SW480 (cell line): ENCODE measurements around the gene PRKCE.

Source experiments
- DNase-seq: peaks from one replicate; pipeline ENCODE4 v3.0.0-alpha.2; 2016; ENCODE audit warnings: low spot score

Gene PRKCE

GRCh38 chr2:45651415-45652089 lies at the start of gene PRKCE:
Gene PRKCE, plus strand, starts transcription at chr2:45651675.
- DNase-seq, result peak; percentile 28

GRCh38 chr2:45602624-45603023 lies 48.9 kb upstream of the PRKCE start:
- DNase-seq, result no peak

DNA sequence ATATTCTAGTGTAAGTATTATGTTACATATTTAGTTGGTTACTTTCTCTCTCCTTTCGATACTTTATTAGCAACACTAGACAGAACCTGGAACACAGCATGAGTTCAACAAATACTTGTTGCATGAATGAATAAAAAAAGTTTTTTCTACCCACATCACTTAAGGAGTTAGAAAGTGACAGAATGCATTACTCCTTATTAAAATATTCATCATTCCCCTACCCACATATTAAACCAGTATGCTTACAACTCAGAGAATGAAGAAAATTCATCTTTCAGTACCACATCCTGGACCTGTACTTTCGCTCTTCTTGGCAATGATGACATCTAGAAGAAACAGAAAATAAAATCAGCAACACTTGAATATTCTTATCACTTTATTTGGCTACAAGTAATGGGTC lies 46.4 kb upstream of the PRKCE start:
- DNase-seq, result no peak

GRCh38 chr2:45606796-45607195 lies 44.7 kb upstream of the PRKCE start:
- no peak for DNase-seq

DNA sequence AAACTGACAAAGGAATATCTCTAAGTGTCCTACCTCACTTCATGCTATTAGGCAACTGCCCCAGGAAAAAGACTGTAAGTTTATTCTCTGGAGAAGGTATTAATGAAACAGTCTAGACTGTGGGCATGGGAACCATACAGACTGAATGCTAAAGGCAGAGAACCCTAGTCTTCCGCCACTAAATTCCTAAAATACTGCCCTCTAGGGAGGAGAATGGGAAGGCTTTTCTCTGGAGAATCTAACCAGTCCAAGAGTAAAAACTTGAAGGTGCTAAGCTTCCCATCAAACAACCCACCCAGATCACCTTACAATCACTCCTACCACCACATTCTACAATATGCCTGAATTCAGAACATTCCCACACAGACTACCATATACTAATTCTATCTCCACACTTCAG lies 43.8 kb upstream of the PRKCE start:
- DNase-seq, result peak; percentile 28

DNA sequence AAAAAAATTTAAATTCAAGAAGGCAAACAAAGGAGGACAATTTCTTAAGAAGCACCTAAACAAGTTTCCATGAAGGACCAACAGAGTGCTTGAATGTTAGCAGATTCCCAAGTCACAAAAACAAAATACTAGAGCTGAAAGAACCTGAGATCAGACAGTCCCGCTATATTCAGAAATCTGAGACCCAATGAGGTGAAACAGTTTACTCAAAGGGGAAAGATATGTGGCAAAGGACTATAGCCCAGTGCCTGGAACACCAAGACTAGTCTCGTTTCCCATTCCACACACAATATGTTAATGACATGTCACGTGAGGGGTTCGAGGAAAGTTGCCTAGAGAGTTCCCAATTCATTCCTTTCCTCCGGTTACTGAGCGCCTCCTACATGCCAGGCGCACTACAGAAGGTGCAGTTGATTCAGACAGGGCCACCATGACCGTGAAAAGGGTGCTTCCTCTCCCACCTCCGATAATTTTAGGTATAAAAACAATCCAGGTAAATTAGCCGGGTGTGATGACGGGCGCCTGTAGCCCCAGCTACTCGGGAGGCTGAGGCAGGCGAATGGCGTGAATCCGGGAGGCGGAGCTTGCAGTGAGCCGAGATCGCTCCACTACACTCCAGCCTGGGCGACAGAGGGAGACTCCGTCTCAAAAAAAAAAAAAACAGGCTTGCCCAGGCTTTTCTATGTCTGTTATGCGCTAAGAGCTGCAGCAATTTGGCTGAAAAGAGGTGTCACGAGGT lies 41.0 kb upstream of the PRKCE start:
- DNase-seq, result peak; percentile 86

- peak; percentile 96 for DNase-seq
These were observed 40.2 kb upstream of the PRKCE start, which contains the start of gene SRBD1 for GRCh38 chr2:45611020-45611859. Gene SRBD1, minus strand, starts transcription at chr2:45611267. Its CDS starts 5,826 bp downstream, at chr2:45605441.

GRCh38 chr2:45612285-45612684 lies 39.2 kb upstream of the PRKCE start:
- DNase-seq, result peak; percentile 35

GRCh38 chr2:45612731-45613130 lies 38.7 kb upstream of the PRKCE start:
- DNase-seq, result no peak

DNA sequence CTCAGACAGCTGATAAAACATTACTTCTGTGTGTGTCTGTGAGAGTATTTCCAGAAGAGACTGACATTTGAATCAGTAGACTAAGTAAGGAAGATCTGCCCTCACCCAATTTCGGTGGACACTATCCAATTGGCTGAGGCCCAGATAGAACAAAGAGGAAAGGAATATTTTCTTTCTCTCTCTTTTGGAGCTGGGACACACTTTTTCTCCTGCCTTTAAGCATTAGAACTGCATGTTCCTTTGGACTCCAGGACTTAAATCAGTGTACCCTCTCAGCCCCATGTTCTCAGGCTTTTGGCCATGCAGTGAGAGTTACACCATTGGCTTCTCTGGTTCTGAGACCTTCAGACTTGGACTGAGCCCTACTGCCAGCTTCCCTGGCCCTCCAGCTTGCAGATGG lies 37.1 kb upstream of the PRKCE start:
- DNase-seq, result no peak

DNA sequence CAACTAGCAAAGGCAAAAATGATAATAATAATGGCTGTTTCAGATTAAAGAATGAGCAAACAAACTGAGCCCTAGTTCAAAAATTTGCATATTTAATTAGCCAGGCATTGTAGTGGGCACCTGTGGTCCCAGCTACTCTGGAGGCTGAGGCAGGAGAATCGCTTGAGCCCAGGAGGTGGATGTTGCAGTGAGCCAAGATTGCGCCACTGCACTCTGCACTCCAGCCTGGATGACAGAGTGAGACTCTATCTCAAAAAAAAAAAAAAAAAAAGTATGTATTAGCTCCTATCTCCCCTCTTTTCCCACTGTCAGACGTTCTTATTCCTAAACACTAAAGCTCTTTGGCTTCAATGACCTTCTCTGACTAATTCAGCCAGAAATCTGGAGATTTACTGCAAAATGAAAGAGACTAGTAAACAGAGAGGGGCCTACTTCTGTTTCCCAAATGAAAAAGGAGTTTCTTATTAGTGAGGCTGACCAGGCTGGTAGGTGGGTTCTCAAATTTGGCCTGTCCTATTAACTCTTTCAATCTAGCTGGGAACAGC lies 36.5 kb upstream of the PRKCE start:
- DNase-seq, result no peak

- no peak for DNase-seq
These were observed 34.6 kb upstream of the PRKCE start for GRCh38 chr2:45616658-45617411.

DNA sequence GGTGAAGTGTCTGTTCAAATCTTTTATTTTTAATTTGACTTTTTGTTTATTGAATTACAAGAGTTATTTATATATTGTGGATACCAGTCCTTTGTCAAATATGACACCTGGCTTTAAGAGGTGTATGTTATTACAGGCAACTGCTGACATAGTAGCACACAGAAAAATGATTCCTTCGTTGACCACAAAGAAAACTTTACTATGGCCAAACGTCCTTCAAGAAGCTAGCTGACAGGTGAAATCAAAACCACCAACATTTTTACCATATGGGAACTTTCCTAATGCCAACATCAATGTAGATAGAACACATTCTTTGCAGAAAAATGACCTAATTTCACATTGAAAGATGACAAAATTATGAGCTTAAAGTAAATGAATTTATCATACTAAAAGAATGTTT lies 34.0 kb upstream of the PRKCE start:
- no peak for DNase-seq

DNA sequence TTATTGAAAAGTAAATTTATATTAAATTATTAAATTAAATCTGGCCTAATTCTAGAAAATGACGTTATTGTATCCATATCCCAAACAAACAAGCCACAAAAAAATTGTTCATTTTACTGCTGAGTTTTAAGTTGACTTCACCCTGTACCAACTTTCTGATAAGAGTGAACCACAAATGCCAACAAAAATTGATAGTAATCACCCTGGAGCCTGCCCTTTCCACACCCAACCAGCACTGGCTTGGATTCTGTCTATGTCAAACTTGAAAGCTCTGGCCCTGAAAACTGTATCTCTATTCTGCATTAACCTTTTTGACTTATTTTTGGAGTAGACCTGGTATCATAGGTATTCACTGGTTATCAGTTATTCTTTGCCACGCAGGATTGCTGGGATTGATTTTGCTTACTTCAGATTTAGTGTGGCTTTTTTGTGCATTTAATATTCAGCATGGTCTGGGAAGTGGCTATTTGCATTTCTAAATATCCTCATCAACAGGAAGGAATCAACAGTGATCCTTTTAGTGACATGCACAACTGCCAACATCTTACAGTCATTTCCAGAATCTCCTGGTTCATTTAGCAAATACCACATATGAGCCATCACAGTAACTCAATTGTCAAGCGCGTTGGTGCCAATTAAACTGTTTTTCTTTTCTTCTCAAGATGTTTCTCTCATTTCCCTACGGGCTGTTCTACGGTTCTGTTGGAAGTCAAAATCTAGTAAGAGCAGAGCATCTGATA lies 29.0 kb upstream of the PRKCE start:
- DNase-seq, result no peak

DNA sequence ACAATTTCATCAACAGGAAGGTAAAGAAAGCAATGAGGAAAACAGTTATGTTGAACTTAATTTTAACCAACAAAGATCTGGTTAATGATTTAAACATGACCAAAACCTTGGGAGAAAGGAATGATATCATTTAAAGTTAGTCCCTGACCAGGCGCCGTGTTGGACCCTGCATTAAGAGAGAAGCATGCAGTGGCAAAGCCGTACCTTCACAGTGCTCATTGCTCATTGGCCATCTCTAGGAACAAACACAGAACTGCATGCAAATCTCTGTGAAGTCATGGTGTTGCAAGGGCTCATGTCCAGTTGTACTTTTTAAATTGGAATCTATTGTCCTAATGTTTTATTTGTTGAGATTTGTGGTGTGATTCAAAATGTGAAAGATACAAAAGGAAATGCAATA lies 28.4 kb upstream of the PRKCE start:
- DNase-seq, result no peak

GRCh38 chr2:45625824-45626223 lies 25.7 kb upstream of the PRKCE start:
- no peak for DNase-seq

DNA sequence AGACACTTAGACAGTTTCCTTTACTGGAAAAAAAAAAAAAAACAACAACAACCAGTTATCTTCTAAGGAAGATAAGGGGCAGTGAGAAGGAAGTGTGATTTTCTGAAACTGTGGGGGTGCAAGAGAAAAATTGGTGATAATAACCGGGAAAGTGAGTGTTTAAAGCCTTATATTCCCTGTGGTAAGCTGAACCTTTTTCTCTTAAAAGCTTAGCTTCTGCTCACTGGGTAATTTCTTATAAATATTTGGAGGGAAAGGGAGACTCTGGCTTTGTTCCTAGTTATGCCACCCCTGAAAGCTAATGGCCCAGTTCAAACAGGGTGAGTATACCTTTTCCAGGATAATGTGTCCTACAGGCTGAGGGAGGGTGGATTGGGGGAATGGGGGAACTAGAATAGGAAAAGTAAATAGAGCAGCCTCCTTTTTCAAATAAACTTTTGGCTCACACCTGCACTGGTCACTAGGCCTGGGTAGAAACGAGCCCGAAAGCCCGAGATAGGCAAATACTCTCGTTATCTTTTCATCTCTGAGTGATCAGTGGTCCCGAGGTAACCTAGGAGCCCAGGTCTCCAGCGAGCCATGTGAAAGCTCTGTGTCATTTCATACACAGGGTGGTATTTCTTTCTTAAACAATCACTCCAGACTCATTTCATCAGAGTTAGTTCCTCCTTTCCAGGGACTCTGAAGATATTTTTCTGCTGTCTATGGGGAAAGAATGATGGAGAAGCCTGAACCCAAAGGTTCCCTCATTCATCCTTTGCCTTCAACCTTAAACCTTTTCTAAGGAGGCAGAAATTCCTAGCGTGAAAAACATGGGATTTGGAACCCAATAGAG lies 24.9 kb upstream of the PRKCE start:
- no peak for DNase-seq

DNA sequence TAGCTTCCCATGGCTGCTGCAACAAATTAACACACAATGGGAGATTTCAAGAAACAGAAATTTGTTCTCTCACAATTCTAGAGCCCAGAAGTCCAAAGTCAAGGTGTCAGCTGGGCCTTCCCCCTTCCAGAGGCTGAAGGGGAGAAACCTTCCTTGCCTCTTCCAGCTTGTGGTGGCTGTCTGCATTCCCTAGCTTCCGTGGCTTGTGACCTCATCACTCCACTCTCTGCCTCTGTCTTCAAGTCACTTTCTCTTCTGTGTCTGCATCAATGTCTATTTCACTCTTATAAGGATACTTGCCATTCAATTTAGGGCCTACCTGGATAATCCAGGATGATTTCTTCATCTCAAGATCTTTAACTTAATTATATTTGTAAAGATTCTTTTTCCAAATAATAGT lies 23.6 kb upstream of the PRKCE start:
- no peak for DNase-seq

- no peak for DNase-seq
These were observed 21.5 kb upstream of the PRKCE start for GRCh38 chr2:45629971-45630370.

GRCh38 chr2:45631319-45631718 lies 20.2 kb upstream of the PRKCE start:
- DNase-seq, result no peak
